ENCODE data around the gene CDC42BPB. TPM values are rescaled to one million over a fixed set of nuclear protein-coding genes. Genes with fewer than 3 reads are reported as not detected.

CDC42BPB gene
- total RNA-seq, 4 donors from 2014 or later = 85.3 to 174 (median 101) TPM

DNA sequence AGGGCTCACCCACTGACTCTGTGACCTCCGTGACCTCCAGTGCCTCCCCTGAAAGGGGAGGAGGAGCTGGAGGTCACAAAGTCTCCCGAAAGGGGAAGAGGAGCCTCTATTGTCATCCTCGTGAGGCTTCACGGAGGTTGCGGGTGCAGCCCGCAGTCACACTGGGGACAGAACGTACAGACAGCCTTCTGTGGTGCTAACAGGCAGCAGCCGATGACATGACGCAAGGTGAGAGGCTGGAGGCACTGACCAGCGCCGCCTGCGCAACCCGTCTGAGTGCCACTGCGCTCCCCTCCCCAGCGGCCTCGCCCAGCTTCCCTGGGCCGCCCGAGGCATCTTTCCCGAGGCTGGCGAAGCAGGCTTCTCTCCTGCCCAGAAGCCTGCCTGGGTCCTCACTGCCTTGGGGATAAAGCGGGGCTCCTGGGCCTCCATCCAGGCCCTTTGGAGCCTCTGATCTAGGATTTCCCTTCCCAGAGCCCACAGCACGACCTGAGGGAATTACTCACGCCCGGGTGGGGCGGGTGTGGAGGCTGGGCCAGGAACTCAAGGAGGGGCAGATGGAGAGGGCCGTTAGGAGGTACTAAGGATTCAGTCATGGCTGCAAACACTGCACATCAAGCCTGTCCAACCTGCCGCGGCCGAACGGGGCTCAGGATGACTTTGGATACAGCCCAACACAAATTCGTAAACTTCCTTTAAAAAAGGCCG, 14.3 kb upstream of the CDC42BPB start:
- intact Hi-C loops (cut with DNase I; ENCODE audit: low total_unique reads) = no loop called here
- no peak for DNase-seq (ENCODE audit: low spot score in 2 of 2)
- TF ChIP-seq, protein P1, sequence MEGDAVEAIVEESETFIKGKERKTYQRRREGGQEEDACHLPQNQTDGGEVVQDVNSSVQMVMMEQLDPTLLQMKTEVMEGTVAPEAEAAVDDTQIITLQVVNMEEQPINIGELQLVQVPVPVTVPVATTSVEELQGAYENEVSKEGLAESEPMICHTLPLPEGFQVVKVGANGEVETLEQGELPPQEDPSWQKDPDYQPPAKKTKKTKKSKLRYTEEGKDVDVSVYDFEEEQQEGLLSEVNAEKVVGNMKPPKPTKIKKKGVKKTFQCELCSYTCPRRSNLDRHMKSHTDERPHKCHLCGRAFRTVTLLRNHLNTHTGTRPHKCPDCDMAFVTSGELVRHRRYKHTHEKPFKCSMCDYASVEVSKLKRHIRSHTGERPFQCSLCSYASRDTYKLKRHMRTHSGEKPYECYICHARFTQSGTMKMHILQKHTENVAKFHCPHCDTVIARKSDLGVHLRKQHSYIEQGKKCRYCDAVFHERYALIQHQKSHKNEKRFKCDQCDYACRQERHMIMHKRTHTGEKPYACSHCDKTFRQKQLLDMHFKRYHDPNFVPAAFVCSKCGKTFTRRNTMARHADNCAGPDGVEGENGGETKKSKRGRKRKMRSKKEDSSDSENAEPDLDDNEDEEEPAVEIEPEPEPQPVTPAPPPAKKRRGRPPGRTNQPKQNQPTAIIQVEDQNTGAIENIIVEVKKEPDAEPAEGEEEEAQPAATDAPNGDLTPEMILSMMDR (IDR thresholded peaks at IDR 0.05) = no peak
- TF ChIP-seq POLR2A (IDR thresholded peaks at IDR 0.05) = no peak
- H3K4me3 ChIP-seq (ENCODE audit: low read depth, poor library complexity, severe bottlenecking) = no peak overlapping the region
- 64 to 65% methylated on average over 22 to 27 of the region's 32 CpGs for WGBS, 2 donors

DNA sequence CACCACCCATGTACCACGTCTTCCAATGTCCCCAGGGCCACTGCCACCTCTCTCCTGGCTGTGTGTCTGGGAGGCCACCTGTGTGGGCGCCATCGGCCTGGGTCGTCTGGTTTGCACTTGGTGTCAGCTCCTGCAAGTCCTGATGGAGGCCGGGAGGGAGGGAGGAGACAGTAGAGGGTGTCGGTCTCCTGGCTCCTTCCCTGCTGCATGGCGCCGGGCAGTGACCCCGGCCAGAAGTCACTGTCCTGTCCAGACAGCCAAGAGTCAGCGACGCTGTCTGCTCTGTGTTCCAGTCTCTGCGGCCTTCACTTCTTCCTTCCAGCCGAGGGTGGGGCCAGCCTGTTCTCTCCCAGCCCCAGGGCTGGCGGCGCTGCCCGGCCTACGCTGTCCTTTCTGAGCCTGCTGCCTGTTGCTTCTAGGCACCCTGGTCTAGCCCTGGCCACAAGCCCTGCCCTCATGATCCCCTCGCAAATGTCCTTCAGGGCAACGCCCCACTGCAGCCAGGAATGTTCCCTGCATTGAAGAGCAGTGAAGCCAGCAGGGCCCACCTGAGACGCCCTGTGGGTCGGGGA, 13.7 kb upstream of the CDC42BPB start:
- DNase-seq (ENCODE audit: low spot score in 2 of 2) = no peak
- intact Hi-C loops (cut with DNase I; ENCODE audit: low total_unique reads) = no loop called here
- H3K4me3 ChIP-seq (ENCODE audit: low read depth, poor library complexity, severe bottlenecking) = no peak overlapping the region
- WGBS, 2 donors = 63 to 73% methylated on average over 16 to 21 of the region's 21 CpGs
- TF ChIP-seq, protein P1 (IDR thresholded peaks at IDR 0.05) = no peak
- no peak for TF ChIP-seq POLR2A (IDR thresholded peaks at IDR 0.05)

DNA sequence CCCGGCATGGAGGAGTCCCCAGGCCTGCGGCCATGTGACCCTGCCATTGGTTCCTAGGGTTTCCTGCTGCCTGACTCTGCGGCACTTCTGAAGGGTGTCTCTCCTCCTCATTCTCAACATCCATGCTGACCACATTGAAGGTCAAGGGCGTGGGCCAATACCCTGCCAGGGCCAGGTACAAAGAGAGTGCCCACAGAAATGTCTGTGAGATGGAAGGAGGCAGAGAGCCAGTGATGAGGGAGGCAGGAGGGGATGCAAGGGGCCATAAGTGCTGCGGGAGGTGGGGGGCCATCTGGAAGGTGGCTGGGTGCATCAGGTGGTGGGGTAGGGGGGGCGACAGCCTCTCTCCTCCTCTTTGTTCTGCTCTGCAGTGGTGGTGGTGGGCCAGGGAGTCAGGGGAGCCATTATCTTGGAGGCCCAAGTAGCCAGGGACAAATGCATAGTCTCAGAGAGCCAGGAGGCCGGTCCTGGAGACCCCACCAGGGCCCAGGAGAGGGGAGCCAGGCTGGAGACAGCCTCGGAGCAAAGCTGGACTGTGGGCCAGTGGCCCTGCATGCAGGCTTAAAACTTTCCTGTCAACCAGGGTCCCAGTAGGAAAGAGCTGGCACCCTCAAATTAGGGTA, 13.0 kb upstream of the CDC42BPB start:
- intact Hi-C loops (cut with DNase I; ENCODE audit: low total_unique reads) = no loop called here

DNA sequence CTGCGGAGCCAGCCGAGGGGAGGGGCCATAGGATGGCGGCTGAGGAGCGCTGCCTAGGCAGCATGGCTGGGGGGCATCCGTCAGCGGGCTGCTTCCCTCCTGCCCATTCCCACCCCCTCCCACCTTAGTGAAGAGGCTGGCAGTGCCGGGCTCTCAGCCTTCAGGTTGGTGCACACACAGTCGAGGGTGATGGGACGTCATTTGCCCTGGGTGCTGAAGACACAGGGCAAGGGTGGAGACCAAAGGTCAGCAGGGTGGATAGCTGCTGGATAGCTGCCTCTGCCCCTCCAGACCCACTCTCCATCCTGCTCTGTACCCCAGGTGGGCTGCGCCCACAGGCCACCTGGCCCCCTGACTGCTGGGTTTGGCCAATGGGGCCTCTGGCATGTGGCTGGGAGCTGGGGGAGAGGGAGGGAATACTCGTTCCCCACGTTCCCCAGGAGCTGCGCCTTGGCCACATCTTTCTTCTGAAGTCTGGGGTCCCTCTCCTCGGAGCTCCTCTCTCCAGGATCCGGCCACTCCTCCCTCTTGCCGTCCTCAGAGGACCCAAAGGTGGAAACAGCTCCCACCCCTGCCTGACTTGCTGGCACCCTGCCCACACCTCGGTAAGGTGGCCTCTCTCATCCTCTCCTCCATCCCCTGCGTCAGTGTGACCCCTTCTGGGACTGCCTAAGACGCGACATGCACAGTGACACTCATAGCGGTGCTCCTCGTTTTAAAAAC, 11.2 kb upstream of the CDC42BPB start:
- intact Hi-C loops (cut with DNase I; ENCODE audit: low total_unique reads) = no loop called here
- no peak overlapping the region for H3K4me3 ChIP-seq (ENCODE audit: low read depth, poor library complexity, severe bottlenecking)
- WGBS, 2 donors = 66 to 73% methylated on average over 20 to 22 of the region's 22 CpGs
- TF ChIP-seq, protein P1 (IDR thresholded peaks at IDR 0.05) = no peak
- TF ChIP-seq POLR2A (IDR thresholded peaks at IDR 0.05) = no peak
- DNase-seq (ENCODE audit: low spot score in 2 of 2) = no peak

More for the DNA sequence above, 13.0 kb upstream of the CDC42BPB start:
- WGBS, 2 donors = 92 to 93% methylated on average over 8 of the region's 8 CpGs
- no peak for DNase-seq (ENCODE audit: low spot score in 2 of 2)
- no peak for TF ChIP-seq POLR2A (IDR thresholded peaks at IDR 0.05)
- TF ChIP-seq, protein P1 (IDR thresholded peaks at IDR 0.05) = no peak
- no peak overlapping the region for H3K4me3 ChIP-seq (ENCODE audit: low read depth, poor library complexity, severe bottlenecking)

DNA sequence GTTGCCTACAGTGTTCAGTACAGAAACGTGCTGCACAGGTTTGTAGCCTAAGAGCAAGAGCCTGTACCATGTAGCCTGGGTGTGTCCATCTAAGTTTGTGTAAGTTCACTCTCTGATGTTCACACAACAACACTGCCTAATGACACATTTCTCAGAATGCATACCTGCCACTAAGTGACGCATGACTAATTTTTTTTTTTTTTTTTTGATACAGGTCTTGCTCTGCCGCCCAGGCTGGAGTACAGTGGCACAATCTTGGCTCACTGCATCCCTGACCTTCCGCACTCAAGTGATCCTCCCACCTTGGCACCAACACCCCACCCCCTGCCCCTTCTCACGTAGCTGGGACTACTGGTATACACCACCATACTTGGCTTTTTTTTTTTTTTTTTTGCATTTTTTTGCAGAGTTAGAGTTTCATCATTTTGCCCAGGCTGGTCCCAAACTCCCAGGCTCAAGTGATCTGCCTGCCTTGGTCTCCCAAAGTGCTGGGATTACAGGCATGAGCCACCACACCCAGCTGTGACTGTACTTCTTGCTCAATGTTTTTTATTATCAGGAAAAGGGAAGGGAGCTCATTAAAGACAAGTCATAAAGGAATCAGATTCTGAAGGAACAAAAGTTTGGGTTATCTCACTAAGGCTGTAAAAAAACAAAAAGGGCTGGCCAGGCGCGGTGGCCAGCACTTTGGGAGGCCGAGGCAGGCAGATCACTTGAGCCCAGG, 10.0 kb upstream of the CDC42BPB start:
- no peak for DNase-seq (ENCODE audit: low spot score in 2 of 2)
- WGBS, 2 donors = 30 to 35% methylated on average over 8 of the region's 8 CpGs
- intact Hi-C loops (cut with DNase I; ENCODE audit: low total_unique reads) = no loop called here
- H3K4me3 ChIP-seq (ENCODE audit: low read depth, poor library complexity, severe bottlenecking) = no peak overlapping the region
- no peak for TF ChIP-seq POLR2A (IDR thresholded peaks at IDR 0.05)
- TF ChIP-seq, protein P1 (IDR thresholded peaks at IDR 0.05) = no peak

All from lower leg skin (tissue), 4 donors.